DOHH2 (cell line): ENCODE data around the gene KLKB1.

Source experiments
- H3F3A ChIP-seq: fragments of 200-600 bp; sonication (generic), shearing (Covaris generic); 2 replicates; pipeline ENCODE4 v1.6.0; 2016; ENCODE audit warnings: antibody characterized with exemption, mild to moderate bottlenecking; ENCODE audit not compliant: control insufficient read depth, insufficient read depth
- H3K27ac ChIP-seq: fragments of 200-600 bp; sonication (generic); 2 replicates; pipeline ENCODE4 v1.5.1; 2014; ENCODE audit warnings: low read depth, mild to moderate bottlenecking, low read length, moderate library complexity
- H3K27me3 ChIP-seq: fragments of 200-600 bp; sonication (generic); 2 replicates; pipeline ENCODE4 v1.6.1; 2014; ENCODE audit warnings: mild to moderate bottlenecking, low read length, mixed read lengths; ENCODE audit not compliant: control insufficient read depth
- H3K36me3 ChIP-seq: fragments of 200-600 bp; sonication (generic); 2 replicates; pipeline ENCODE4 v1.6.1; 2014; ENCODE audit warnings: mild to moderate bottlenecking, low read length, moderate library complexity, mixed read lengths; ENCODE audit not compliant: control insufficient read depth
- H3K4me1 ChIP-seq: fragments of 200-600 bp; sonication (generic); 2 replicates; pipeline ENCODE4 v1.6.1; 2014; ENCODE audit warnings: mild to moderate bottlenecking, low read length, mixed read lengths; ENCODE audit not compliant: control insufficient read depth
- H3K4me2 ChIP-seq: fragments of 200-600 bp; sonication (generic); 2 replicates; pipeline ENCODE4 v1.6.0; 2014; ENCODE audit warnings: mild to moderate bottlenecking, low read length, moderate library complexity
- H3K4me3 ChIP-seq: fragments of 200-600 bp; sonication (generic); 2 replicates; pipeline ENCODE4 v1.5.1; 2014; ENCODE audit warnings: mild to moderate bottlenecking, low read length, mixed read lengths
- H3K79me2 ChIP-seq: fragments of 200-600 bp; sonication (generic); 2 replicates; pipeline ENCODE4 v1.6.1; 2014; ENCODE audit warnings: mild to moderate bottlenecking, low read length, mixed read lengths; ENCODE audit not compliant: control insufficient read depth
- H3K9me2 ChIP-seq: fragments of 200-600 bp; sonication (generic); replicated peaks from 2 replicates; pipeline ENCODE4 v1.6.1; 2014; ENCODE audit warnings: mild to moderate bottlenecking, low read length, mixed read lengths; ENCODE audit not compliant: control insufficient read depth
- H3K9me3 ChIP-seq: fragments of 200-600 bp; sonication (generic); 2 replicates; pipeline ENCODE4 v1.6.1; 2014; ENCODE audit warnings: antibody characterized with exemption, low read length, mixed read lengths; ENCODE audit not compliant: control insufficient read depth, insufficient read depth
- H4K20me1 ChIP-seq: fragments of 200-600 bp; sonication (generic); 2 replicates; pipeline ENCODE4 v1.6.0; 2014; ENCODE audit warnings: low read depth, mild to moderate bottlenecking, antibody characterized with exemption, low read length, moderate library complexity; ENCODE audit not compliant: control insufficient read depth, insufficient read depth
- EZH2phosphoT487 ChIP-seq: fragments of 200-600 bp; sonication (generic); IDR thresholded peaks from 2 replicates; pipeline ENCODE4 v1.6.1; 2017; ENCODE audit warnings: borderline replicate concordance, mild to moderate bottlenecking, antibody characterized with exemption, low read length, moderate library complexity, mixed read lengths
- TF ChIP-seq, protein P1 (sequence below): fragments of 200-600 bp; sonication (generic); IDR thresholded peaks from one replicate; pipeline ENCODE4 v1.5.1; 2014; ENCODE audit warnings: antibody characterized with exemption, mild to moderate bottlenecking, low read depth, low read length; ENCODE audit not compliant: poor library complexity, severe bottlenecking

KLKB1 gene

DNA sequence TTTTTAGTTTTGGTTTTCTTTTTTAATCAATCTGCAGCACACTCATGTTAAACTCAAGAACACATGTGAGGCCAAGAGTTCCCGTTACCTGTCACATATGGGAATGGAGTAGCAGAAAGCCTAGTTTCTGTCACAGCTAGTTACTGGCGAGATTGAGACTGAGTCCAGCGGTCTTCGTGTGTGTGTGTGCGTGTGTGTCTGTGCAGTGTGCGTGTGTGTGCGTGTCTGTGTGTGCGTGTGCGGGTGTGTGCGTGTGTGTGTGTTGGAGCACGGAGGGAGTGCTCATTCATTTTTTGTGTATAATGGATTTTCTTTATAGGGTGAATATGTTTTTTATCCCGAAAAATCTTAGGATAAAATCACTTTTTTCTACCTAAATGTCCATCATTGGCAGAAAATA is 57.8 kb downstream of the KLKB1 start:
- no peaks in the 10 kb centered on the region for H4K20me1 ChIP-seq
- H3K27ac ChIP-seq: no peak overlapping the region
- H3K79me2 ChIP-seq: no peaks in the 10 kb centered on the region
- no peak for TF ChIP-seq EZH2phosphoT487
- TF ChIP-seq, protein P1, sequence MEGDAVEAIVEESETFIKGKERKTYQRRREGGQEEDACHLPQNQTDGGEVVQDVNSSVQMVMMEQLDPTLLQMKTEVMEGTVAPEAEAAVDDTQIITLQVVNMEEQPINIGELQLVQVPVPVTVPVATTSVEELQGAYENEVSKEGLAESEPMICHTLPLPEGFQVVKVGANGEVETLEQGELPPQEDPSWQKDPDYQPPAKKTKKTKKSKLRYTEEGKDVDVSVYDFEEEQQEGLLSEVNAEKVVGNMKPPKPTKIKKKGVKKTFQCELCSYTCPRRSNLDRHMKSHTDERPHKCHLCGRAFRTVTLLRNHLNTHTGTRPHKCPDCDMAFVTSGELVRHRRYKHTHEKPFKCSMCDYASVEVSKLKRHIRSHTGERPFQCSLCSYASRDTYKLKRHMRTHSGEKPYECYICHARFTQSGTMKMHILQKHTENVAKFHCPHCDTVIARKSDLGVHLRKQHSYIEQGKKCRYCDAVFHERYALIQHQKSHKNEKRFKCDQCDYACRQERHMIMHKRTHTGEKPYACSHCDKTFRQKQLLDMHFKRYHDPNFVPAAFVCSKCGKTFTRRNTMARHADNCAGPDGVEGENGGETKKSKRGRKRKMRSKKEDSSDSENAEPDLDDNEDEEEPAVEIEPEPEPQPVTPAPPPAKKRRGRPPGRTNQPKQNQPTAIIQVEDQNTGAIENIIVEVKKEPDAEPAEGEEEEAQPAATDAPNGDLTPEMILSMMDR: no peak
- H3F3A ChIP-seq: no peaks in the 10 kb centered on the region
- no peaks in the 10 kb centered on the region for H3K4me1 ChIP-seq
- no peaks in the 10 kb centered on the region for H3K36me3 ChIP-seq
- H3K27me3 ChIP-seq: no peaks in the 10 kb centered on the region
- H3K9me3 ChIP-seq: no peaks in the 10 kb centered on the region
- H3K9me2 ChIP-seq: no peaks in the 10 kb centered on the region
- no peak overlapping the region for H3K4me3 ChIP-seq
- no peak overlapping the region for H3K4me2 ChIP-seq

DNA sequence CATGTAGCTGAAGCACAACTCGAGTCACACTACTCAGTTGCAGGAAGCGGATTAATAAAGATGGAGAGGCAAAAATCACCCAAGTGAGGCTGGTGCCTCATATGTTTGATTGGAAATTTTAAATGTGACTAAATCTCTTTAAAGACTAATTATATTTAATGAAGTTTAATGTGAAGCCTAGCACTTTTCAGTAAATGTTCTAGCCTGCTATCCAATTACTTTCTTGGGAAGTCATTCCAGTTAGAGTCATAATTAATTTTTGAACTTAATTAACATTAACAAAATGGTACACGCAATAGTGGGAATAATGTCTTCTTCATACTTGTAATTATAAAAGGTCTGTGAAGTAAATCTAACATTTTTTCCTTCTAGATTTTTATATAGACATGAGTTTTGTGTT is 59.3 kb downstream of the KLKB1 start:
- Histone ChIP-seq H3F3A (no peaks in the 10 kb centered on the region), H3K27me3 (no peaks in the 10 kb centered on the region)
- no peak for TF ChIP-seq EZH2phosphoT487
- TF ChIP-seq, protein P1: no peak

DNA sequence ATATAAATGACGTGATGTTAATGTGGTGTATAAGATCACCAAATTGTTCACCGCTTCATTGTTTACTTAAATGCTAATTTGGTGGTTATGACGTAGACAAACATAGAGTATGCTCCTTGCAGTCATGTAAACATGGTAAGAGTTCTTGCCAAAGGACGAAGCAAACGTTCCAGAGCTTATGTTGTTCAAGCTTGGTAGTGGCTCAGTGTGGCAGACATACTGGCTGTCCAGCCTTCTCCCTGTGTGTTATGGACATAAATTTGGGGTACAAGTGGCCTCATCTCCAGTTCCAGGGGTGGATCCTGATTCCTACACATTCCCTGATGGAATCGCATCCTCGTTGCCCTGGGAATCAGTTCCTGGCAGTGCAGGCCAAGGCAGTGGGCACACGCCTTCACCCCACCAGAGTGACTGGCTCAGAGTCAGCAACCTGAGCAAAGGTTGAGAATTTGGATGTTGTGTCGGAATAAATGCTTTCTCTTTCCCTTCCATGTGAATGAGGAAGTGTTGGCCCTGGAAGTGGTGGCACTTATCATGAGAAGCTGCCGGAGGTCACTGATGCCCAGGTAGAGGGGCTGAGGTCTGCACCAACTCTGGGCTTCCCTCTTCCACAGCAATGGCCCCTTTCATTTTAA is 64.1 kb downstream of the KLKB1 start:
- Histone ChIP-seq H3F3A (no peaks in the 10 kb centered on the region), H4K20me1 (no peaks in the 10 kb centered on the region), H3K27ac (no peak overlapping the region), H3K36me3 (no peaks in the 10 kb centered on the region), H3K4me3 (no peak overlapping the region), H3K9me2 (no peaks in the 10 kb centered on the region), H3K27me3 (no peaks in the 10 kb centered on the region), H3K79me2 (no peaks in the 10 kb centered on the region), H3K4me1 (no peaks in the 10 kb centered on the region), H3K9me3 (no peaks in the 10 kb centered on the region), H3K4me2 (no peak overlapping the region)
- TF ChIP-seq, protein P1: no peak
- no peak for TF ChIP-seq EZH2phosphoT487

More for the DNA sequence above, 59.3 kb downstream of the KLKB1 start:
- Histone ChIP-seq H3K36me3 (no peaks in the 10 kb centered on the region), H3K4me1 (no peaks in the 10 kb centered on the region), H3K79me2 (no peaks in the 10 kb centered on the region), H3K4me2 (no peak overlapping the region), H3K9me2 (no peaks in the 10 kb centered on the region), H3K4me3 (no peak overlapping the region), H4K20me1 (no peaks in the 10 kb centered on the region), H3K9me3 (no peaks in the 10 kb centered on the region), H3K27ac (no peak overlapping the region)
